Measurements from ENCODE around the gene CHM. TPM values are rescaled to one million over a fixed set of nuclear protein-coding genes. Genes with fewer than 3 reads are reported as not detected.

CHM gene
- total RNA-seq, 1 donor from 2014 or later, result 6.3 TPM

DNA sequence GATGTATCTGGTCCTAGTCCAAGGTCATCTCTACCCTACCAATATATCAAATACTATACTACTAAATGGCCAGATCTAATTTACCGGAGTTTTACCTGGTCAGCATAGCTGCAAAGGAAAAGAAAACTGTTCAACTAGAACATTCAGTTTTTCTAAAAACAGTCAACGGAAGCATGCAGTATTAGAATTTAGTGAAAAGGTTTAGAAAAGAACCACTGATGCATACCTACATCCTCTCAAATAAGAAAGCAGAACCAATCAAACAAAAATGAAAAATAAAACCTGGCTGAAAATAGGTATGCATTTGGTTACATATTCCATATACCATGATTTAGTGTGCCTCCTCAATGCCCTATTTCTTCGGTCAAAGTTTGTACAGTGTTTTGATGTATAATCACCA is 140.0 kb downstream of the CHM start:
- no peak overlapping the region for H3K27ac ChIP-seq
- H3K9me3 ChIP-seq, result no peaks in the 10 kb centered on the region
- no peaks in the 10 kb centered on the region for H3K4me1 ChIP-seq
- no peaks in the 10 kb centered on the region for H3K36me3 ChIP-seq
- intact Hi-C loops (cut with DNase I), result no loop called here
- H3K4me3 ChIP-seq, result no peak overlapping the region
- TF ChIP-seq, protein P1, sequence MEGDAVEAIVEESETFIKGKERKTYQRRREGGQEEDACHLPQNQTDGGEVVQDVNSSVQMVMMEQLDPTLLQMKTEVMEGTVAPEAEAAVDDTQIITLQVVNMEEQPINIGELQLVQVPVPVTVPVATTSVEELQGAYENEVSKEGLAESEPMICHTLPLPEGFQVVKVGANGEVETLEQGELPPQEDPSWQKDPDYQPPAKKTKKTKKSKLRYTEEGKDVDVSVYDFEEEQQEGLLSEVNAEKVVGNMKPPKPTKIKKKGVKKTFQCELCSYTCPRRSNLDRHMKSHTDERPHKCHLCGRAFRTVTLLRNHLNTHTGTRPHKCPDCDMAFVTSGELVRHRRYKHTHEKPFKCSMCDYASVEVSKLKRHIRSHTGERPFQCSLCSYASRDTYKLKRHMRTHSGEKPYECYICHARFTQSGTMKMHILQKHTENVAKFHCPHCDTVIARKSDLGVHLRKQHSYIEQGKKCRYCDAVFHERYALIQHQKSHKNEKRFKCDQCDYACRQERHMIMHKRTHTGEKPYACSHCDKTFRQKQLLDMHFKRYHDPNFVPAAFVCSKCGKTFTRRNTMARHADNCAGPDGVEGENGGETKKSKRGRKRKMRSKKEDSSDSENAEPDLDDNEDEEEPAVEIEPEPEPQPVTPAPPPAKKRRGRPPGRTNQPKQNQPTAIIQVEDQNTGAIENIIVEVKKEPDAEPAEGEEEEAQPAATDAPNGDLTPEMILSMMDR (IDR thresholded peaks at IDR 0.05), result no peak
- no peak for DNase-seq (ENCODE audit: low spot score in 2 of 2)
- no peaks in the 10 kb centered on the region for H3K27me3 ChIP-seq

GRCh38 chrX:85906399-85906798 is 141.0 kb downstream of the CHM start:
- TF ChIP-seq, protein P1 (IDR thresholded peaks at IDR 0.05), result no peak
- H3K27me3 ChIP-seq, result no peaks in the 10 kb centered on the region
- H3K36me3 ChIP-seq, result no peaks in the 10 kb centered on the region
- no peaks in the 10 kb centered on the region for H3K4me1 ChIP-seq
- H3K9me3 ChIP-seq, result no peaks in the 10 kb centered on the region
- no peak overlapping the region for H3K27ac ChIP-seq
- intact Hi-C loops (cut with DNase I), result no loop called here
- H3K4me3 ChIP-seq, result no peak overlapping the region
- DNase-seq (ENCODE audit: low spot score in 2 of 2), result no peak

DNA sequence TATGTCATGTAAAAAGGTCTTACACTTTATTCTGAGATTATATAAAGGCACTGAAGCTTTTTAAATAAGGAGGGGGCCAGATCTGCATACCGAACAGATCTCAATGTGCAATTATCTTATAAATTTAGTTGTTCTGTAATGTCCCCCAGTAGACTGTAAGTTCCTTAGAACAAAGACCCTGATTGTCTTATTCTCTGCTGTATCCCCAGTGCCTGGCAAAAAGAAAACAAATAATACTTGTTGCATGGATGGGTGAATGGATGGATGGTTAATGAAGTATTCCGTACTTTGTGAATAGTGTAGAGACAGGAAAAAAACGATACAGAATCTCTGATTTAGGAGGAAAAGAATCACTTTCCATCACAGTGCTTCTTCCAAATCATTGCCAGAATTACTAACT is 141.5 kb downstream of the CHM start:
- no peak overlapping the region for H3K27ac ChIP-seq
- H3K4me1 ChIP-seq, result no peaks in the 10 kb centered on the region
- H3K27me3 ChIP-seq, result no peaks in the 10 kb centered on the region
- H3K9me3 ChIP-seq, result no peaks in the 10 kb centered on the region
- no peak for DNase-seq (ENCODE audit: low spot score in 2 of 2)
- intact Hi-C loops (cut with DNase I), result no loop called here
- no peaks in the 10 kb centered on the region for H3K36me3 ChIP-seq
- TF ChIP-seq, protein P1 (IDR thresholded peaks at IDR 0.05), result no peak
- no peak overlapping the region for H3K4me3 ChIP-seq

GRCh38 chrX:85903692-85904471 is 143.5 kb downstream of the CHM start:
- H3K36me3 ChIP-seq, result no peaks in the 10 kb centered on the region
- intact Hi-C loops (cut with DNase I), result no loop called here
- H3K27ac ChIP-seq, result no peak overlapping the region
- no peaks in the 10 kb centered on the region for H3K27me3 ChIP-seq
- TF ChIP-seq, protein P1 (IDR thresholded peaks at IDR 0.05), result no peak
- no peak overlapping the region for H3K4me3 ChIP-seq
- H3K4me1 ChIP-seq, result no peaks in the 10 kb centered on the region
- no peaks in the 10 kb centered on the region for H3K9me3 ChIP-seq
- no peak for DNase-seq (ENCODE audit: low spot score in 2 of 2)

GRCh38 chrX:85897362-85898126 is 149.8 kb downstream of the CHM start:
- H3K4me3 ChIP-seq, result no peak overlapping the region

More at GRCh38 chrX:85897362-85898126, 149.8 kb downstream of the CHM start:
- DNase-seq (ENCODE audit: low spot score in 2 of 2), result no peak
- no peaks in the 10 kb centered on the region for H3K9me3 ChIP-seq
- H3K27ac ChIP-seq, result no peak overlapping the region
- intact Hi-C loops (cut with DNase I), result no loop called here
- H3K36me3 ChIP-seq, result peaks cover 0 to 8% of the 10 kb centered on the region in 2 donors
- no peaks in the 10 kb centered on the region for H3K27me3 ChIP-seq
- TF ChIP-seq, protein P1 (IDR thresholded peaks at IDR 0.05), result no peak
- no peaks in the 10 kb centered on the region for H3K4me1 ChIP-seq

Data from ascending aorta (tissue), 2 donors.